ENCODE results near the gene THSD7A. TPM values are rescaled to one million over a fixed set of nuclear protein-coding genes. Genes with fewer than 3 reads are reported as not detected.

The THSD7A gene
- total and polyA plus RNA-seq, 2 of the 4 experiments (the other 2 are of a cell fraction): 0.02 to 0.18 TPM

DNA sequence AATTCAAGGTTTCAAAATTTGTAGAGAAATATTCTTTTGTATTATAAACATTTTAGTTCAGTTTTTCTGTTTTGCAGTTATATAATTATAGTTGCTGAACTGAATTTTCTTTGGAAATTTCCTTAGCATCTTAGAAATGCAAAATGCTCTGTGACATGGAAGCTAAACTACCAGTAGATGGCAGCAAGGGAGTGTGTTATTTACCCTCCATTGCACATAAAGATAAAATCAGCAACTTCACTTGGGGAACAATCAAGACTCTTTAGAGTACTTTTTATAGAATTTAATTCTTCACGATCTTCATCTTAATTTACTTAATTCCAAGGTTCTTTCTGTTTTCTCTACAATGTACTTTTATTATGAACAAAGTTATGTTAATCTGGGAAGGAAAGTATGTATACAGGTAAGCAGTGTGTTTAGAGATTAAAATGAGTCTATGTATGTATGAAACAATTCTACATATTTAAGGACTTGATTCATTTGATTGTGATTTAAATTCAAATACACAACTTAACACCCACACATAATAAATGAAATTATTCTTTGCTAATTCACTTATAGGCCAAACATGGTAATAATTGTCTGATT, 404.2 kb downstream of the THSD7A start:
- no peaks in the 10 kb centered on the region for H3K27me3 ChIP-seq (ENCODE audit: control insufficient read depth, insufficient read depth, low read length)
- H3K18ac ChIP-seq (ENCODE audit: low read depth, low read length): no peak overlapping the region
- H4K8ac ChIP-seq (ENCODE audit: low read depth in 2 of 2, low read length in 2 of 2): no peak overlapping the region
- in situ Hi-C loops (cut with MboI; ENCODE audit: low sequenced_read_pairs) (loop anchor here (25.0 kb wide), 3 partner anchors 635 to 1060 kb away; no protein-coding TSS in a partner anchor), dilution Hi-C loops (cut with HindIII; ENCODE audit: low sequenced_read_pairs, unreplicated experiment) (no loop called here), intact Hi-C loops (cut with micrococcal nuclease) (loop anchor here (1.0 to 10.0 kb wide), 5 partner anchors 403 to 1069 kb away; no protein-coding TSS in a partner anchor)
- H3K4me2 ChIP-seq (ENCODE audit: low read depth, low read length): no peak overlapping the region
- no peak overlapping the region for H3K56ac ChIP-seq (ENCODE audit: extremely low read depth, insufficient read depth, low read length)
- peak; percentile 73 for ATAC-seq (ENCODE audit: low read depth)
- no peak overlapping the region for H2AFZ ChIP-seq (replicated peaks; ENCODE audit: low read length, poor library complexity)
- no peak overlapping the region for H3K4me3 ChIP-seq (ENCODE audit: insufficient read depth, low read depth, low read length)
- H2AK9ac ChIP-seq (replicated peaks; ENCODE audit: low read depth, low read length, poor library complexity): no peak overlapping the region
- H4K91ac ChIP-seq (ENCODE audit: insufficient read depth, low read depth, low read length): no peak overlapping the region
- H3K79me1 ChIP-seq (ENCODE audit: low read depth in 1 of 2, low read length in 2 of 2): no peaks in the 10 kb centered on the region
- no peaks in the 10 kb centered on the region for H3K36me3 ChIP-seq (ENCODE audit: control insufficient read depth, insufficient read depth, low read length)
- no peak overlapping the region for H3K9ac ChIP-seq (ENCODE audit: low read depth, low read length)
- no peaks in the 10 kb centered on the region for H3K9me3 ChIP-seq (ENCODE audit: control insufficient read depth, insufficient read depth, low read length)
- BruUV-seq (replicated peaks): no TSS peak
- no peak overlapping the region for H3K27ac ChIP-seq (ENCODE audit: insufficient read depth, low read length)
- H2BK20ac ChIP-seq (ENCODE audit: low read depth, low read length): no peak overlapping the region
- H2BK120ac ChIP-seq (ENCODE audit: low read depth, low read length): no peak overlapping the region
- WGBS, 2 experiments (ENCODE audit: extremely low coverage in 2 of 2, insufficient read length in 1 of 2): no CpG with 5 or more reads among the region's 1 CpG
- no peak overlapping the region for H2BK5ac ChIP-seq (ENCODE audit: low read depth, low read length, poor library complexity, severe bottlenecking)
- peak; percentile 56 for DNase-seq
- ChIA-PET POLR2A (ENCODE audit: unreplicated experiment) (no interaction called here), CTCF (no interaction called here)
- no peak overlapping the region for H4K5ac ChIP-seq (ENCODE audit: low read depth, low read length)
- H2AK5ac ChIP-seq (ENCODE audit: low read depth, low read length): no peak overlapping the region
- no peaks in the 10 kb centered on the region for H3K9me1 ChIP-seq (ENCODE audit: insufficient read depth, low read length)
- no peaks in the 10 kb centered on the region for H4K20me1 ChIP-seq (ENCODE audit: insufficient read depth, low read length)
- no peak overlapping the region for H3K23ac ChIP-seq (ENCODE audit: low read depth, low read length)
- no peak overlapping the region for H3K4ac ChIP-seq (ENCODE audit: low read depth, low read length)
- no peak overlapping the region for H3K14ac ChIP-seq (replicated peaks; ENCODE audit: low read depth, low read length)
- TF ChIP-seq RAD21 (IDR thresholded peaks at IDR 0.05; ENCODE audit: low read length): peak; percentile 64
- no peak for TF ChIP-seq BHLHE40 (IDR thresholded peaks at IDR 0.05; ENCODE audit: low read depth, low read length)
- TF ChIP-seq CHD1 (IDR thresholded peaks at IDR 0.05; ENCODE audit: low read depth, low read length): no peak
- no peak for TF ChIP-seq POLR2A (IDR thresholded peaks at IDR 0.05; ENCODE audit: low read depth, low read length)
- TF ChIP-seq RFX5 (IDR thresholded peaks at IDR 0.05; ENCODE audit: low read depth, low read length): no peak
- no peak for TF ChIP-seq CEBPB (IDR thresholded peaks at IDR 0.05; ENCODE audit: low read depth, low read length)
- no peak for TF ChIP-seq NFE2L2 (IDR thresholded peaks at IDR 0.05; ENCODE audit: low read depth, low read length)
- no peak for TF ChIP-seq MAFK (IDR thresholded peaks at IDR 0.05; ENCODE audit: low read depth, low read length)
- TF ChIP-seq, protein P1, sequence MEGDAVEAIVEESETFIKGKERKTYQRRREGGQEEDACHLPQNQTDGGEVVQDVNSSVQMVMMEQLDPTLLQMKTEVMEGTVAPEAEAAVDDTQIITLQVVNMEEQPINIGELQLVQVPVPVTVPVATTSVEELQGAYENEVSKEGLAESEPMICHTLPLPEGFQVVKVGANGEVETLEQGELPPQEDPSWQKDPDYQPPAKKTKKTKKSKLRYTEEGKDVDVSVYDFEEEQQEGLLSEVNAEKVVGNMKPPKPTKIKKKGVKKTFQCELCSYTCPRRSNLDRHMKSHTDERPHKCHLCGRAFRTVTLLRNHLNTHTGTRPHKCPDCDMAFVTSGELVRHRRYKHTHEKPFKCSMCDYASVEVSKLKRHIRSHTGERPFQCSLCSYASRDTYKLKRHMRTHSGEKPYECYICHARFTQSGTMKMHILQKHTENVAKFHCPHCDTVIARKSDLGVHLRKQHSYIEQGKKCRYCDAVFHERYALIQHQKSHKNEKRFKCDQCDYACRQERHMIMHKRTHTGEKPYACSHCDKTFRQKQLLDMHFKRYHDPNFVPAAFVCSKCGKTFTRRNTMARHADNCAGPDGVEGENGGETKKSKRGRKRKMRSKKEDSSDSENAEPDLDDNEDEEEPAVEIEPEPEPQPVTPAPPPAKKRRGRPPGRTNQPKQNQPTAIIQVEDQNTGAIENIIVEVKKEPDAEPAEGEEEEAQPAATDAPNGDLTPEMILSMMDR (conservative IDR thresholded peaks at IDR 0.05; ENCODE audit: low read depth, low read length): peak; percentile 68
- TF ChIP-seq SMC3 (IDR thresholded peaks at IDR 0.05; ENCODE audit: low read depth, low read length): peak; percentile 35
- TF ChIP-seq, protein P2, sequence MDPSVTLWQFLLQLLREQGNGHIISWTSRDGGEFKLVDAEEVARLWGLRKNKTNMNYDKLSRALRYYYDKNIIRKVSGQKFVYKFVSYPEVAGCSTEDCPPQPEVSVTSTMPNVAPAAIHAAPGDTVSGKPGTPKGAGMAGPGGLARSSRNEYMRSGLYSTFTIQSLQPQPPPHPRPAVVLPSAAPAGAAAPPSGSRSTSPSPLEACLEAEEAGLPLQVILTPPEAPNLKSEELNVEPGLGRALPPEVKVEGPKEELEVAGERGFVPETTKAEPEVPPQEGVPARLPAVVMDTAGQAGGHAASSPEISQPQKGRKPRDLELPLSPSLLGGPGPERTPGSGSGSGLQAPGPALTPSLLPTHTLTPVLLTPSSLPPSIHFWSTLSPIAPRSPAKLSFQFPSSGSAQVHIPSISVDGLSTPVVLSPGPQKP (IDR thresholded peaks at IDR 0.05; ENCODE audit: borderline replicate concordance, low read depth, low read length): no peak
- no peak for TF ChIP-seq MXI1 (IDR thresholded peaks at IDR 0.05; ENCODE audit: borderline replicate concordance, low read depth, low read length)
- TF ChIP-seq FOS (IDR thresholded peaks at IDR 0.05; ENCODE audit: low read depth, low read length): no peak
- TF ChIP-seq RCOR1 (IDR thresholded peaks at IDR 0.05; ENCODE audit: insufficient replicate concordance, low read length): no peak
- TF ChIP-seq MAZ (IDR thresholded peaks at IDR 0.05; ENCODE audit: borderline replicate concordance, low read depth, low read length): no peak
- TF ChIP-seq, protein P3, sequence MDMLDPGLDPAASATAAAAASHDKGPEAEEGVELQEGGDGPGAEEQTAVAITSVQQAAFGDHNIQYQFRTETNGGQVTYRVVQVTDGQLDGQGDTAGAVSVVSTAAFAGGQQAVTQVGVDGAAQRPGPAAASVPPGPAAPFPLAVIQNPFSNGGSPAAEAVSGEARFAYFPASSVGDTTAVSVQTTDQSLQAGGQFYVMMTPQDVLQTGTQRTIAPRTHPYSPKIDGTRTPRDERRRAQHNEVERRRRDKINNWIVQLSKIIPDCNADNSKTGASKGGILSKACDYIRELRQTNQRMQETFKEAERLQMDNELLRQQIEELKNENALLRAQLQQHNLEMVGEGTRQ (IDR thresholded peaks at IDR 0.05; ENCODE audit: low read depth, low read length): no peak
- H2BK15ac ChIP-seq (ENCODE audit: low read depth, low read length): no peak overlapping the region
- H3K4me1 ChIP-seq (ENCODE audit: control insufficient read depth, insufficient read depth, low read length): no peaks in the 10 kb centered on the region

All from IMR-90 (cell line).